T-helper 1 cell treated with Interleukin-12 subunit alpha and Interleukin-12 subunit beta and Interleukin-4 antibody, amounts not matched to agents 30 μg/mL and 1 μg/mL, for 36 hours (primary cell): ENCODE measurements around the gene LCLAT1.

ENCODE experiments used
- H3K27ac Mint-ChIP-seq: one replicate; pipeline ENCODE4 v1.8.0; 2021; ENCODE audit warnings: mild to moderate bottlenecking, mixed read lengths
- H3K27me3 Mint-ChIP-seq: one replicate; pipeline ENCODE4 v1.8.0; 2021; ENCODE audit warnings: low read depth, mixed read lengths
- H3K36me3 Mint-ChIP-seq: one replicate; pipeline ENCODE4 v1.8.0; 2021; ENCODE audit warnings: low read depth, mixed read lengths
- H3K4me1 Mint-ChIP-seq: one replicate; pipeline ENCODE4 v1.8.0; 2021; ENCODE audit warnings: low read depth, mixed read lengths
- H3K4me3 Mint-ChIP-seq: one replicate; pipeline ENCODE4 v1.8.0; 2021; ENCODE audit warnings: mild to moderate bottlenecking, moderate library complexity, mixed read lengths
- H3K9me3 Mint-ChIP-seq: one replicate; pipeline ENCODE4 v1.8.0; 2021; ENCODE audit warnings: mixed read lengths

Gene LCLAT1

DNA sequence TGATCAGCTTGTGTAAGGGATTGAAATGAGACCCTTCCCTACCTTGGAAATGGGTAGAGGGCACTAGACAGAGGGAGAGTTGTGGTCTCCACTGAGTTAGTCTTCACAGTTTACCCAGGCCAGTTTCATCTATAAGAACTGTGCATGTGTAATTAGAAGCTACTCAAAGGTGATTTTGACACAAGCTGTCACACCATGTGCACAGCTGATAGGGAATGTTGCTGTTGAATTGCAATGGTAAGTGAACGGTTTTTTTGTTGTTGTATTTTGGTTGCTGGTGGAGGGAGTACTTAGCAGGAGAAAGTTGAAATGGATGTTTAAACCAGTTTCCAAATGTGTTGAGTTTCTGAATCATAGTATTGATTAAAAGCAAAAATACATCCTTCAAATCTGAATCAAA is 168.9 kb downstream of the LCLAT1 start:
- H3K36me3 Mint-ChIP-seq, result no peaks in the 10 kb centered on the region
- H3K27ac Mint-ChIP-seq, result no peak overlapping the region
- H3K27me3 Mint-ChIP-seq, result no peaks in the 10 kb centered on the region
- peaks cover under 1% of the 10 kb centered on the region for H3K4me1 Mint-ChIP-seq
- no peaks in the 10 kb centered on the region for H3K9me3 Mint-ChIP-seq
- H3K4me3 Mint-ChIP-seq, result no peak overlapping the region

DNA sequence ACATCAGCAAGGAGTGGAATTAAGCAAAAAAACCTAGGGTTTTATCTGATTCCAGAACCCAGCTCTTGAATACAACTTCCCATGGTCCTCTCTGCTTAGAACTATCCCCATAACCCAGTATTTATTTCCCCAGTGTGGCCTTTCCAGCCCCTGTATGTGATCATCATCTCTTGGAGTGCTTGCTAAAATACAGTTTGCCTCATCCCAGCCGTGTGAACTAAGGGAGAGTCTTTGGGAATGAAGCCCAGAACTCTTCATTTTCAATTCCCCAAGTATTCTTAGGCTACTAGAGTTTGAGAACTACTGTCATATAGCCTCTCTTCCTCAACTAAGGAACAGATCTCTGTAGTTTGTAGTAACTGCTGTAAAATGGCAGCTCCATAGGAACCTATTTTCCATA is 173.1 kb downstream of the LCLAT1 start:
- Mint-ChIP-seq H3K9me3 (no peaks in the 10 kb centered on the region), H3K36me3 (peaks cover 12% of the 10 kb centered on the region), H3K4me1 (peaks cover 4% of the 10 kb centered on the region), H3K4me3 (no peak overlapping the region), H3K27me3 (no peaks in the 10 kb centered on the region), H3K27ac (no peak overlapping the region)

DNA sequence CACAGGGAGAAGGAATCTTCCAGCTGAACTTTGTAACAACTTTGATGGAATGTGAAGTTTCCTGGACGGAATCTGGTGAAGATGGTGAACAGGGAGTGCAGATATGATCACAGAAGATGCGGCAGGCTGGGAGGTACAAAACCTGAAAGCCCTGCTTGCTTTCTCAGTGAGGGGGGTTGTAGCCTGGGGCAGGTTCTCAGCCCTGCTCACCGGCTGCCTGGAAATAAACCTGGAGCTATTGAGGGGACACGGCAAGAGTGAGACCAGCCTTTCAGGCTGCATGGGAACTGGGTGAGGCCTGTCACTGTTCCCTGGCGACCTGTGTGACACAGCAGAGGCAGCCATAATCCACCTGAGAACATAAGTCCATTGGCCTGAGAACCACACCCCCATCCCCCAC is 174.8 kb downstream of the LCLAT1 start:
- no peaks in the 10 kb centered on the region for H3K9me3 Mint-ChIP-seq
- no peak overlapping the region for H3K27ac Mint-ChIP-seq
- peaks cover 10% of the 10 kb centered on the region for H3K4me1 Mint-ChIP-seq
- peaks cover 12% of the 10 kb centered on the region for H3K36me3 Mint-ChIP-seq
- no peak overlapping the region for H3K4me3 Mint-ChIP-seq
- no peaks in the 10 kb centered on the region for H3K27me3 Mint-ChIP-seq

DNA sequence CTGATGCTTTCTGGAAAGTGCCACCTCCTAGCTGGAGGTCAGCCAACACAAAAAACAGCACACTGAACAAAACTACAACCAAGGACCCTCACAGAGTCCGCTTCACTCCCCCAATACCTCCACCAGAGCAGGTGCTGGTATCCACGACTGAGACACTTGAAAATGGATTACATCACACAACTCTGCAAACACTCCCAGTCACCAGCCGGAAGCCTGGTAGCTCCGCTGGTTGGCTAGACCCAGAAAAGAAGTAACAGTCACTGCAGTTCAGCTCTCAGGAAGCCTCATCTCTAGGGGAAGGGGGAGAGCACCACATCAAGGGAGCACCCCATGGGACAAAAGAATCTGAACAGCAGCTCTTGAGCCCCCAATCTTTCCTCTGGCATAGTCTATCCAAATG is 175.4 kb downstream of the LCLAT1 start:
- H3K27me3 Mint-ChIP-seq, result no peaks in the 10 kb centered on the region
- no peak overlapping the region for H3K4me3 Mint-ChIP-seq
- no peaks in the 10 kb centered on the region for H3K9me3 Mint-ChIP-seq
- peaks cover 10% of the 10 kb centered on the region for H3K4me1 Mint-ChIP-seq
- peak overlapping the region; percentile 10 for H3K27ac Mint-ChIP-seq
- peaks cover 12% of the 10 kb centered on the region for H3K36me3 Mint-ChIP-seq

DNA sequence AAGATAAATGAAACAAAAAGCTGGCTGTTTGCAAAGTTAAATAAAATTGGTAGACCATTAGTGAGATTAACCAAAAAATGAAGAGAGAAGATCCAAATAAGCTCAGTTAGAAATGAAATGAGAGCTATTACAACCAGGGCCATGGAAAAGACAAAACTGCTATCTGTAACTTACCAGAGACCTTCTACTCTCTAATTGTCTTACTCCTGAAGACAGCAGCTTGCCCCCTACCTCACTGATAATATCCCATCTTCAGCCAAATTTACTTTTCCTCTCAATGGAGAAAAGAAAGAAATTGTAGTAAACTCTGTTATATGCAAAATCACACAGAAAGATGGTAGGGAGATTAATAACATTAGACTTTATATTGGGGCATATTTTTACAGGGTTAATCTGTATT is 178.2 kb downstream of the LCLAT1 start:
- Mint-ChIP-seq H3K36me3 (peaks cover 13% of the 10 kb centered on the region), H3K4me3 (no peak overlapping the region), H3K9me3 (no peaks in the 10 kb centered on the region), H3K27ac (no peak overlapping the region), H3K27me3 (no peaks in the 10 kb centered on the region), H3K4me1 (peaks cover 10% of the 10 kb centered on the region)

- Mint-ChIP-seq H3K4me3 (no peak overlapping the region), H3K9me3 (no peaks in the 10 kb centered on the region), H3K4me1 (peaks cover 10% of the 10 kb centered on the region), H3K27ac (no peak overlapping the region), H3K27me3 (no peaks in the 10 kb centered on the region), H3K36me3 (peaks cover 13% of the 10 kb centered on the region)
Observed at GRCh38 chr2:30625701-30626100, 178.7 kb downstream of the LCLAT1 start.

- Mint-ChIP-seq H3K4me1 (peaks cover 17% of the 10 kb centered on the region), H3K4me3 (no peak overlapping the region), H3K27ac (no peak overlapping the region)
Observed at GRCh38 chr2:30626397-30626796, 179.4 kb downstream of the LCLAT1 start.

DNA sequence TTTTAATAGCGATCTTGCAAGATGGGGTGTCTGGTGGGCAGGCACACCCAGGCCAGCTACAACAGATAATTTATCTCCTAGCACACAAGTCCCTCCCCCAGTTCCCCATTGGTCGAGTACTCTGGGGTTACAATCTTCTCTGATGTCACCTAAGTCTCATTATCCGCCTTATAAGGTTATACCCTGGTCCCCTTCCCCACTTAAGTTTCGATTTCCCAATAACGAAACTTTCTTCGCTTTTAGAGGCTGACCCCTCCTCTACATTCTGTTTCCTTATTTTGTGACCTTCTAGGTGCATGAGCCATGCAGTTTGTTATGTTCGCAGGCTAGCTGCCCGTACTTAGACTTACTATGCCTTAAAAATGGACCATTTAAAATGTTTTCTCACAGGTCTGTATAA is 180.1 kb downstream of the LCLAT1 start:
- Mint-ChIP-seq H3K4me3 (no peak overlapping the region), H3K4me1 (peaks cover 16% of the 10 kb centered on the region), H3K27me3 (no peaks in the 10 kb centered on the region)

More at GRCh38 chr2:30626397-30626796, 179.4 kb downstream of the LCLAT1 start:
- Mint-ChIP-seq H3K27me3 (no peaks in the 10 kb centered on the region), H3K36me3 (peaks cover 11% of the 10 kb centered on the region), H3K9me3 (no peaks in the 10 kb centered on the region)

GRCh38 chr2:30628341-30628740 is 181.3 kb downstream of the LCLAT1 start:
- no peaks in the 10 kb centered on the region for H3K9me3 Mint-ChIP-seq
- peaks cover 13% of the 10 kb centered on the region for H3K4me1 Mint-ChIP-seq
- no peak overlapping the region for H3K4me3 Mint-ChIP-seq

More for the DNA sequence above, 180.1 kb downstream of the LCLAT1 start:
- H3K9me3 Mint-ChIP-seq, result no peaks in the 10 kb centered on the region
- peaks cover 8% of the 10 kb centered on the region for H3K36me3 Mint-ChIP-seq
- H3K27ac Mint-ChIP-seq, result no peak overlapping the region

DNA sequence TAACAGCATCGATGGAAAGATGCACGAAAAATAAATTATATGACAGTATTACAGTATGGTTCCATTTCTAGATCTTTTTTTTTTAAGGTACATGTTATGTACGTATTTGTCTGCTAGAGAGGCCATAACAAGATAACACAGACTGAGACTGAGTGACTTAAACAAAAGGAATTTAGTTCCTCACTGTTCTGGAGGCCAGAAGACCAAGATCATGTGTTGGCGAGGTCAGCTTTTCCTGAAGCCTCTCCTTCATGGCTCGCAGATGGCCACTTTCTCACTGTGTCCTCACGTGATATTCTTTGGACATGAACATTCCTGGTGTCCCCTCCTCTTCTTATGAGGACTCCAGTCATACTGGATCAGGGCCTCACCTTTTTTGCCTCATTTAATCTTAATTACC is 182.8 kb downstream of the LCLAT1 start:
- Mint-ChIP-seq H3K27me3 (no peaks in the 10 kb centered on the region), H3K36me3 (peaks cover 2% of the 10 kb centered on the region), H3K9me3 (no peaks in the 10 kb centered on the region), H3K4me1 (peaks cover 13% of the 10 kb centered on the region), H3K27ac (no peak overlapping the region), H3K4me3 (no peak overlapping the region)

More at GRCh38 chr2:30628341-30628740, 181.3 kb downstream of the LCLAT1 start:
- H3K36me3 Mint-ChIP-seq, result peaks cover 2% of the 10 kb centered on the region
- H3K27me3 Mint-ChIP-seq, result no peaks in the 10 kb centered on the region
- H3K27ac Mint-ChIP-seq, result no peak overlapping the region

- H3K4me3 Mint-ChIP-seq, result no peak overlapping the region
- peaks cover 2% of the 10 kb centered on the region for H3K36me3 Mint-ChIP-seq
- H3K9me3 Mint-ChIP-seq, result no peaks in the 10 kb centered on the region
- H3K27me3 Mint-ChIP-seq, result no peaks in the 10 kb centered on the region
- no peak overlapping the region for H3K27ac Mint-ChIP-seq
- H3K4me1 Mint-ChIP-seq, result peaks cover 11% of the 10 kb centered on the region
Observed at GRCh38 chr2:30631051-30631671, 184.1 kb downstream of the LCLAT1 start.

GRCh38 chr2:30633039-30633438 is 186.0 kb downstream of the LCLAT1 start:
- H3K27me3 Mint-ChIP-seq, result no peaks in the 10 kb centered on the region
- no peak overlapping the region for H3K4me3 Mint-ChIP-seq
- H3K9me3 Mint-ChIP-seq, result no peaks in the 10 kb centered on the region
- peaks cover 2% of the 10 kb centered on the region for H3K36me3 Mint-ChIP-seq
- peaks cover 7% of the 10 kb centered on the region for H3K4me1 Mint-ChIP-seq
- no peak overlapping the region for H3K27ac Mint-ChIP-seq

DNA sequence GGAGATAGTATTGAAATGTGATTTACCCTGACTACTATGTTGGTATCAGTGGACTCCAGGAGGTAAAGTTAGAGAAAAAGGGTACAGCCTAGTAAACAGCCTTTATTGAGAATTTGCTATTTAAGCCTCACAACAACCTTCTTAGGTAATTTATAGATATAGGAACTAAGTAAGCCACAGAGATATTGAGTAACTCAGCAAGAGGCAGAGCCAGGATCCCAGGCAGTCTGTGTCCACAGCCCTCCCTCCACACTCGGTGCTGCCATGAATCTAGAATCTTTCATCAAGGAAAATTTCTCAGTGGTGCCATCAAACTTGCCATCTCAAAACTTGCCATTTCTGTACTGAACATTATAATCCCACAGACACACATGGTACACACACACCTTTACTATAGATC is 189.3 kb downstream of the LCLAT1 start:
- Mint-ChIP-seq H3K27ac (no peak overlapping the region), H3K4me3 (no peak overlapping the region), H3K9me3 (no peaks in the 10 kb centered on the region), H3K27me3 (no peaks in the 10 kb centered on the region), H3K4me1 (peaks cover under 1% of the 10 kb centered on the region), H3K36me3 (peaks cover 9% of the 10 kb centered on the region)

DNA sequence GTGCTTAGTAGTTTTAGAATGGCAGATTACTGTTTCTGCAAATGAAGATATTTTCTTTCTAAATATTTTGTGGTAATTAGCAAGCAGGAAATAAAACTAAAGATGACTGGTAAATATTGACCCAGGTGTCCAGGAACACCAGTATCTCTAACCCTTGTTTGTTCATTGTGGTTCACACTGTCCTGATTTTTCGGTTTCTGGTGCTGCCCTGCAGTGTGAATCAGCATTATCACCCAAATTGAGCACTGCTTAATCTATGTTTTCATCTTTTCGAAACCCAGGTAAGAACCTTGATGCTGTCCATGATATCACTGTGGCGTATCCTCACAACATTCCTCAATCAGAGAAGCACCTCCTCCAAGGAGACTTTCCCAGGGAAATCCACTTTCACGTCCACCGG is 192.8 kb downstream of the LCLAT1 start:
- Mint-ChIP-seq H3K27me3 (no peaks in the 10 kb centered on the region), H3K9me3 (no peaks in the 10 kb centered on the region), H3K27ac (no peak overlapping the region), H3K36me3 (peaks cover 9% of the 10 kb centered on the region), H3K4me3 (no peak overlapping the region), H3K4me1 (no peaks in the 10 kb centered on the region)

- Mint-ChIP-seq H3K4me1 (no peaks in the 10 kb centered on the region), H3K4me3 (no peak overlapping the region), H3K36me3 (peaks cover 9% of the 10 kb centered on the region), H3K9me3 (no peaks in the 10 kb centered on the region), H3K27me3 (no peaks in the 10 kb centered on the region), H3K27ac (no peak overlapping the region)
Observed at GRCh38 chr2:30641765-30642345, 194.8 kb downstream of the LCLAT1 start.
